HG03108 (cell line): Measurements from ENCODE around the gene TMEM107.

Source experiments
- ATAC-seq: cut with Tn5 transposase; IDR thresholded peaks from one replicate; pipeline ENCODE4 v1.9.1; 2021; ENCODE audit warnings: moderate library complexity; ENCODE audit not compliant: unreplicated experiment

Gene TMEM107

GRCh38 chr17:8138672-8139371 lies 37.4 kb downstream of the TMEM107 start:
- peak; percentile 76 for ATAC-seq

DNA sequence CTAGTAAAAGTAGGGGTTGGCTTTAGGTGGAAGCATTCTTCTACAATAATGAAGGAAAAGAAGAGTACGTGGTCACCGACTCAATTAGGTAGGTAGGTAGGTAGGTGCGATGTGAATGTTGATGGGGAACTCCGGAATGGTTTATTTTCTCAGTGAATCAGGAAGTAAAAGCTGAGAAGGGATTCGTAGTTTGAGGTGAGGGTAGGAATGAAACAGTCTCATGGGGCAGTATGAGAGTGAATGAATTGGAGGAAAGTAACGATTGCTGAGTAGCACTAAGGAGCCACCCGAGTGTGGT lies 37.9 kb downstream of the TMEM107 start:
- ATAC-seq, result no peak

- ATAC-seq, result no peak
Measured at GRCh38 chr17:8137645-8138373, 38.4 kb downstream of the TMEM107 start.

GRCh38 chr17:8133941-8134340 lies 42.2 kb downstream of the TMEM107 start:
- ATAC-seq, result no peak

DNA sequence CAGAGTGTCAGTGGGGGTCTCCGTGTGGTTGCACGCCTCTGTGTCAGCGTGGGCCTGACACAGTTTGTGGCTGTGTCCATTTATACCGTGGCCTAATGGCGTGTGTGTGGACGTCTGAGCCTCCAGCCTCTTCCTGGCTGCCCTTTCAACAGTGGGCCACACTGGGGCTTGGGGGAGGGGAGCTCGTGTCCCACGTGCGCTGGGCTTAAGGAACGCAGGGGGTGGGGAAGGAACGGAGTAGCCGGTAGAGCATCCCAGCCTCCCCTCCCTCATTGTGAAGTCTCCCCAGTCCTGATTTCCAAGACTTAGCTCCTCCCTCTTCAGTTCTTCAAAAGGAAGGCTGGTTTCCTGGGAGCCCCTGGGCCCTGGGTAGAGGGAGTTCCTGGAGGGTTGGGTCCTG lies 42.8 kb downstream of the TMEM107 start:
- no peak for ATAC-seq

- no peak for ATAC-seq
Measured at GRCh38 chr17:8131844-8132441, 44.2 kb downstream of the TMEM107 start.

DNA sequence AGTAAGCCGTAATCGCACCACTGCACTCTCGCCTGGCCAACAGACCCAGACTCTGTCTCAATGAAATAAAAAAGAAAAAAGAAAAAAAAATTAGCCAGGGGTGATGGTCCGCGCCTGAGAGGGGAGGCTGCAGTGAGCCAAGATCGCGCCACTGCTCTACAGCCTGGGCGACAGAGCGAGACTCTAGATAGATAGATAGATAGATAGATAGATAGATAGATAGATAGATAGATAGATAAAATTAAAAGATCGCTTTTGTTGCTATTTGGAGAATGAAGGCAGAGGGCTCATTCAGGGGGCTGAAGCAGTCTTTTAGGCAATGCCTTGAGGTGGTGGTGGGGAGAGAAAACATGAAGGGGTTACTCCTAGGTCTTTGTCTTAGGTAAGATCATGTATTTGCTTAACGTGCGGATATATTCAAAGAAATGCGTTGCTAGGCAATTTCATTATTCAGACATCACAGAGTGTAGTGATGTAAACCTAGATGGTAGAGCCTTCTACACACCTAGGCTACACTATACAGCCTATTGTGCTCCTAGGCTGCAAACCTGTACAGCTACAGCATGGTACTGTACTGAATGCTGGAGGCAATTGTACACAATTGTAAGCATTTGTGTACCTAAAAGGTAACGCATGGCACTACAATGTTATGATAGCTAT lies 47.9 kb downstream of the TMEM107 start:
- ATAC-seq, result no peak

DNA sequence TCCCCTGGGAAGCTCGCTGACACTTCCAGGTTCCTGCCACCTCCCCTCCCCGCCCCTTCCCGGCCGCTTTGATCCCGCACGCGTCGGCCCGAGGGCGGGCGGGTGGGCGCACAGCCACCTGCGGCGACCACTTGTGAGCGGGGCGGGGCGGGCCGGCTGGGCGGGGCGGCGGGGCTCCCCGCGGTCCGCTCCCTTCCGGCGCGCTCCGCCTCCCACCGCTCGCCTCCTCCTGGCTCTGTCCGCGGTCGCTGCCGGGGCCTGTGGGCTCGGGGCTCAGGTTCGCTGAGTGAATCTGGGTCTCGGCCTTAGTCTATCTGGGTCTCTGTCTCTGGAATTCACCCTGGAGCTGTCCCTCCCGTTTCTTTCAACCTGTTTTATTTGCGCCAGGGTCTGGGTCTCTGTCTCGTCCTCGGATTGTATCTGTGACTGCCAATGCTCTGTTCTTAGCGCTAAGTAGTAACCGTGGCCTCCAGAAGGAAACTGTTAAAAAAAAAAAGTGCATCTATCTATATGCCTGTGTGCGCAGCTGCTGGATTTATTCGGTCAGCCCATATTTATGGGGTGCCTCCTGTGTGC lies 49.6 kb downstream of the TMEM107 start:
- peak; percentile 32 for ATAC-seq

GRCh38 chr17:8125947-8126490 lies 50.2 kb downstream of the TMEM107 start:
- ATAC-seq, result no peak

- ATAC-seq, result no peak
Measured at GRCh38 chr17:8125154-8125946, 50.8 kb downstream of the TMEM107 start.

- ATAC-seq, result no peak
Measured at GRCh38 chr17:8124350-8125153, 51.6 kb downstream of the TMEM107 start.

DNA sequence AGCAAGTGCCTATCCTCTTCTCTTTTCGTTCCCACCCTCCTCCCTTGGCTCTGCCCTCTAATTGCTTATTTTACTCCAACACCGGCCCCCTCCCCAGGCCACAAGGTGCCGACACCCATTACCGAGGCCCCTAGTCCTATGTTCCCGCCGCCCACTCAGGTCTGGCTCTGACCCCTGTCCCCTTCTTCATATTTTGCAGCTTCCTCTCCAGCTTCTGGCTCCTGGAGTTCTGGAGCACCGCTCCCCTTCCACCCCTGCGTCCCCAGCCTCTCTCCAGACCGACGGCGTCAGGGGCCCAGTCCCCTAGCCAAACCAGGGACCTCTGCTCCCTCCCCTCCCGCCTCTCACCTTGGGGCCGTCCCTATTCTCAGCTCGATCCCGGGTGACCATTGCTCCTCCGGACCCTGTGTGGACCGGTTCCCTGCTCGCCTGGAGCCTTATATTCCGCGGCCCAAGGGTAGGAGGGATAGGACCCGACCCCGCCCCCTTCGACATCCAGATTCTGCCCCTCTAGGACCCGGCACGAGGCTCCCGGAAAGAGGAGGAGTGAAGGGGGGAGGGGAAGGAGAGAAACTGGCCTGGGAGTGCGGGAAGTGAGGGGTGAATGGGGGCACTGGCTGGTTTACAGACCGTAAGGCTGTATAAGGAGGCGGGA lies 52.4 kb downstream of the TMEM107 start, which contains the start of gene HES7:
Gene HES7, minus strand, starts transcription at position 412 of the 655 bp plus-strand sequence. Its CDS starts 22 bp downstream, at position 390.
- no peak for ATAC-seq

- ATAC-seq, result no peak
Measured at GRCh38 chr17:8122924-8123694, 53.1 kb downstream of the TMEM107 start.
